Spinal cord (tissue), 10 donors: ENCODE measurements around the gene AFF3. TPM values are rescaled to one million over a fixed set of nuclear protein-coding genes. Genes with fewer than 3 reads are reported as not detected.

Source experiments
- DNase-seq, 6 donors: peaks; one replicate each; pipeline versions ENCODE4 v3.0.0 to v3.0.0-alpha.2; 2013 to 2015; ENCODE audit warnings: low spot score in 6 of 6, low read depth in 4 of 6
- H3K27ac ChIP-seq: one replicate; pipeline ENCODE4 v1.5.1; 2013; ENCODE audit warnings: low read depth, low read length, control low read depth
- H3K27me3 ChIP-seq: one replicate; pipeline ENCODE4 v1.6.1; 2013; ENCODE audit warnings: low read length; ENCODE audit not compliant: control insufficient read depth, insufficient read depth
- H3K36me3 ChIP-seq: one replicate; pipeline ENCODE4 v1.6.1; 2013; ENCODE audit warnings: low read length; ENCODE audit not compliant: control insufficient read depth, insufficient read depth
- H3K4me1 ChIP-seq: one replicate; pipeline ENCODE4 v1.6.1; 2013; ENCODE audit warnings: low read length; ENCODE audit not compliant: control insufficient read depth, insufficient read depth
- H3K4me3 ChIP-seq: one replicate; pipeline ENCODE4 v1.5.1; 2013; ENCODE audit warnings: low read depth, low read length, control low read depth
- H3K9me3 ChIP-seq: one replicate; pipeline ENCODE4 v1.6.1; 2013; ENCODE audit warnings: low read length; ENCODE audit not compliant: control insufficient read depth, insufficient read depth
- WGBS: methylation state at CpG from one replicate; pipeline ENCODE4 v1.1.5; 2013; ENCODE audit warnings: missing lambda C conversion rate; ENCODE audit not compliant: insufficient coverage; 5-methylcytosine and 5-hydroxymethylcytosine counted together
- polyA plus RNA-seq, 2 donors: library from polyadenylated mRNA; unstranded; fragments of 120-200 nt; gene quantifications; one replicate each; pipeline ENCODE4 v1.2.1, GENCODE V29; 2013; ENCODE audit not compliant: insufficient read length in 2 of 2
- total RNA-seq, 2 donors: library from RNA; depleted of rRNA in 1 of 2; stranded (reverse); fragments of 120-200 nt in 1 of 2; fragments of >200 nt in 1 of 2; gene quantifications; one replicate each; pipeline versions ENCODE4 v1.2.3 to v1.2.4, GENCODE V29; 2013 to 2014
- donor health status: healthy.

AFF3 gene
- total and polyA plus RNA-seq, 4 donors, result 31.5 to 44.6 (median 42.4) TPM

DNA sequence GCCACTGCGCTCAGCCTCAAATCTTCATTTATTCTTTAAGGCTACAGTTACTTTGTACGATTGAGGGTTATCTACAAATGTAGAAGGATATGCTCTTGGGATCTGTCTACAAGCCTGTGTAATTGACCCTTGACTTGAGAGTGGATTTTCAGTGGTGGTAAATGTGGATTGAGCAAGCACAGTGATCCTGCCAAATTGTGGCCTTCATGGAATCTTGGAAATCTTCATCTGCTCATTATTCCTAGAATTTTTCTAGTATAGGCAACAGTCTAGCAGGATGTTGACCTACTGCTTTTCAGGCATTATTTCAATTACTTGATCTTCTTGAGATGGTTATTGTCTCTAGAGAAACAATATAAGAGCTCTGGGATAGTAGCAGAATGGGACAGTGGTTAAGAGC, 426.4 kb downstream of the AFF3 start:
- Histone ChIP-seq H3K4me3 (no peak overlapping the region), H3K4me1 (peaks cover 6% of the 10 kb centered on the region), H3K9me3 (no peaks in the 10 kb centered on the region), H3K27me3 (no peaks in the 10 kb centered on the region), H3K27ac (no peak overlapping the region), H3K36me3 (no peaks in the 10 kb centered on the region)
- no peak for DNase-seq
- WGBS, result no CpG with 5 or more reads among the region's 2 CpGs

DNA sequence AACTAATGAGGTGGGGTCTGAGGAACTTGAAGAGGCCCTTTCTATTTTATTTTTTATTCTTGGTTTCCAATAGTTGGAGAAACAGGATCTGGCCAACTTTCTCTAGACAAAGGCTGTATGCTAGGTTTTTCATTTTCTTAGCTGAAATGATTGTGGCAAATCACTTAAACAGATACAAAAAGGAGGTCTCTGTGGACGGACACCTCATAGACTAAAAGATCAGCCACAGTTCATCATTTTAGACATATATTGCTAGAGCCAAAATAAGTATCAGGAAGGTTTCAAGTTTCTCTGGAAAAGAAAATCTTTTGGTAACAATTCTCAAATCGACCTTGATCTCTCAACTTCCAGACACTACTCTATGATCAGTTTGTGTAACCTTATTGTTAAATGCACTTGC, 428.0 kb downstream of the AFF3 start:
- no peak for DNase-seq
- Histone ChIP-seq H3K36me3 (no peaks in the 10 kb centered on the region), H3K4me3 (no peak overlapping the region), H3K27ac (no peak overlapping the region), H3K9me3 (no peaks in the 10 kb centered on the region), H3K4me1 (peaks cover 9% of the 10 kb centered on the region), H3K27me3 (no peaks in the 10 kb centered on the region)
- WGBS, result no CpG with 5 or more reads among the region's 2 CpGs

DNA sequence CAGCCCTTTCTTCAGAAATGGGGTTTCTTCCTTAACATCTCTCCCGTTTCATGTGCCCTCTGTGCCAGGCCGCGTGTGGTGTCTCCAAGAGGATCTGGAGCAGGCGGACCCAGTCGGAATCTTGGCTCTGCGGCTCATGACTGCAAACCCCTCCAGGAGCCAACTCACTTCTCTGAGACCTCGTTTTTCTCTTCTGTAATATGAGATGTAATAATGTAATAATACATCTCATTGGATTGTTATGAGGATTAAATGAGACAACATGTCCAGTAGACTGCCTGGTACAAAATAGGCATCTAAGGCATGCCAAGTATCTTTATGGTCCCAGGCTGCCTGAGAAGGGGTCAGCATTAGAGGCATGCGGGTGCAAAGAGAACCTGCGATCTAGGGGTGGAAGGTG, 431.2 kb downstream of the AFF3 start:
- no peak overlapping the region for H3K4me3 ChIP-seq
- no peaks in the 10 kb centered on the region for H3K36me3 ChIP-seq
- peaks cover 9% of the 10 kb centered on the region for H3K4me1 ChIP-seq
- H3K27ac ChIP-seq, result peak overlapping the region; percentile 15
- H3K9me3 ChIP-seq, result no peaks in the 10 kb centered on the region
- WGBS, result 79% methylated on average over 2 of the region's 9 CpGs
- H3K27me3 ChIP-seq, result no peaks in the 10 kb centered on the region
- DNase-seq, result no peak

DNA sequence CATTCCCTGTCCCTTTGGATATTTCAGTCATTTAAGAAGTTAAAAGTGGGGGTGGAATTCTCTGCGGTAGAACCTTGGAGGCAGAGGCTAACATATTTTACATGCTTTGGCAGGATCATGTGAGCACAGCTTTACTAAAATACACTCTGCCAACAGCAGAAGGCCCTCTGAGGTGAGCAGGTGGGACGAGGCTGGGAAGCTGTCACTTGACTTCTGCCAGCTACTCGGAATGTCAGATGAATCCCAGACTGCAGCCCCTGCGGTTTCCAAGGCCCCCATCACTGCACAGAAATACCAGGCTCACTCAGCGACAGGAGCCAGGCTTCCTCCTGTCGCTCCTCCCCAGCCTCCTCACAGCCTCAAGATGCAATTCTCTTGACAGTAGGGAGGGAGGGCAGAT, 431.7 kb downstream of the AFF3 start:
- H3K27ac ChIP-seq, result peak overlapping the region; percentile 15
- DNase-seq, result peak in 2 of 6 donors; percentile 55 to 93

DNA sequence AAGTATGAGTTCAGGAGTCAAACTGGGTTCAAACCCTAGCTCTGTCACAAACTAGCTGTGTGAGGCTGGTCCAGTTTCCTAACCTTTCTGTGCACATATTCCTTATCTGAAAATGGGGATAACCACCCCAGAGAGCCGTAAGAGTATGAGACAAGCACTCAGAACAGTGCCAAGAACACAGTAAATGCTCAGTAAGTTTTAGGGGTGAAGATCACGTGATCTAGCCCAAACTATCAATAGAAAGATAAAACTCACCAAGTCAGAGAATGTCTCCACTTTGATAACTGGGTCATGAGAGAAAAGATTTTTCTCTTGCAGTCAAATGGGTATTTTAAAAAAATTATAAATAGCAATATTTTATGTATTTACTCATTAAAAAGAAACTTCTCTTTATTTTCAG, 433.2 kb downstream of the AFF3 start:
- H3K36me3 ChIP-seq, result no peaks in the 10 kb centered on the region
- H3K4me1 ChIP-seq, result peaks cover 9% of the 10 kb centered on the region
- WGBS, result no CpG with 5 or more reads among the region's 2 CpGs
- H3K27me3 ChIP-seq, result no peaks in the 10 kb centered on the region
- no peak overlapping the region for H3K27ac ChIP-seq
- DNase-seq, result no peak
- no peaks in the 10 kb centered on the region for H3K9me3 ChIP-seq
- no peak overlapping the region for H3K4me3 ChIP-seq

More for the DNA sequence above, 431.7 kb downstream of the AFF3 start:
- Histone ChIP-seq H3K9me3 (no peaks in the 10 kb centered on the region), H3K36me3 (no peaks in the 10 kb centered on the region), H3K4me3 (no peak overlapping the region), H3K4me1 (peaks cover 9% of the 10 kb centered on the region), H3K27me3 (no peaks in the 10 kb centered on the region)
- WGBS, result 20% methylated on average over 1 of the region's 6 CpGs

DNA sequence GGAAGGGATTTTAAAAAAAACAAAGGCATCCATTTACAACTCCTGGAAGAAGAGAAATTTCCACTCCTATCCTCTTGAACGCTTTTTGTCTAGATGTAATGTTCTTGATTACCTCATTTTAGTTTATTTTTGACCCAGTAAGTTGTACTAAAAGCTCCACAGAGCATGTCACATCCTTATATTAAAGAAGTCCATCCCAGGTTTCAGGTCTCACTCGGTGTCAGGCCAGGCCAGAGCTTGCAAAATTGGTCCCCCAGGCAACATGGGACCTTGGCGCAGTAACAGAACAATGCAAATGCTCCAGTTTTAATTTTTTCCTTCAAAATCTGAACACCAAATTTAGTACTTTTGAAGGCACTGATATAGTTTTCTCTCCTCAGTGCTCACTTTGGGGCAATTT, 434.2 kb downstream of the AFF3 start:
- Histone ChIP-seq H3K9me3 (no peaks in the 10 kb centered on the region), H3K36me3 (no peaks in the 10 kb centered on the region), H3K4me1 (peaks cover 9% of the 10 kb centered on the region), H3K27ac (no peak overlapping the region), H3K27me3 (no peaks in the 10 kb centered on the region), H3K4me3 (no peak overlapping the region)
- DNase-seq, result peak in 2 of 6 donors; percentile 42 to 55
- 40% methylated on average over 1 of the region's 3 CpGs for WGBS

DNA sequence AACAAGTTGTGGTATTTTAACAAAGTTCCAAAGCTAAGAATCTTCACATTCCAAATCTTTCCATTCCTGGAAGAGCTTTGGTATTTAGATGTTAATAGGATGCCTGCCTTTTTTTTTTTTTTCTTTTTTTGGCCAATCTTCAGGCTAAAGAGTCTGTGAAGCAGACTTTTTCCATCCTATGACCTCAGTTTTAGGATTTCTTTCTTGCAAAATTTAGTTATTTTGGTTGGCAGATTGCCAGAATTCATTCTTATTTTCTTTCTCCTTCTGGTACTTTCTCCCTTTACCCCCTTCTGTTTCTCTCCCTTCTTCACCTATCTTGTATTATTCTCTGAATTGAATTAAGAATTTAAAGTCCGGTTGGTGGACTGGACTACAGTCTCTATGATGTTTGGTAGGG, 434.8 kb downstream of the AFF3 start:
- Histone ChIP-seq H3K9me3 (no peaks in the 10 kb centered on the region), H3K4me1 (peaks cover 9% of the 10 kb centered on the region), H3K4me3 (no peak overlapping the region), H3K27me3 (no peaks in the 10 kb centered on the region), H3K36me3 (no peaks in the 10 kb centered on the region), H3K27ac (no peak overlapping the region)
- peak in 1 of 6 donors; percentile 56 for DNase-seq
- no CpG with 5 or more reads among the region's 1 CpG for WGBS

DNA sequence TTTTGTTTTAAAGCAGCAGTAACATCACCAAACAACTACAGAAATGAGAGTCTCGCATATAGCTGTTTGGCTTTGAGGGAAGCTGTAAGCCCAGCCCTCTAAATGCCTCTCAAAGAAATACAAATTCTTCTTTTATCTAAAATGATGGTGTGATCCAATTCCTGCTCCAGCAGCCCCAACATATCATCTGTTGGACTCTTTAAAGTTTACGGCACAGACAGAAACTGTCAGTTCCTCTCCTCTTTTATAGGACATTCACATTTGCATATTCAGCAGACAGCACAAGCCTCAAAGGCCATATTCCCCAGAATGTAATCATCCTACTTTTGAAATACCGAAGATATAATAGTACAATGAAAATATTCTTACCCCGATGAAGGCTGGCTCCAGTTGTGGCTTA, 435.7 kb downstream of the AFF3 start:
- Histone ChIP-seq H3K36me3 (no peaks in the 10 kb centered on the region), H3K27ac (peak overlapping the region; percentile 10), H3K4me3 (no peak overlapping the region), H3K9me3 (no peaks in the 10 kb centered on the region), H3K4me1 (peaks cover 9% of the 10 kb centered on the region), H3K27me3 (no peaks in the 10 kb centered on the region)
- peak in 1 of 6 donors; percentile 74 for DNase-seq
- no CpG with 5 or more reads among the region's 4 CpGs for WGBS

DNA sequence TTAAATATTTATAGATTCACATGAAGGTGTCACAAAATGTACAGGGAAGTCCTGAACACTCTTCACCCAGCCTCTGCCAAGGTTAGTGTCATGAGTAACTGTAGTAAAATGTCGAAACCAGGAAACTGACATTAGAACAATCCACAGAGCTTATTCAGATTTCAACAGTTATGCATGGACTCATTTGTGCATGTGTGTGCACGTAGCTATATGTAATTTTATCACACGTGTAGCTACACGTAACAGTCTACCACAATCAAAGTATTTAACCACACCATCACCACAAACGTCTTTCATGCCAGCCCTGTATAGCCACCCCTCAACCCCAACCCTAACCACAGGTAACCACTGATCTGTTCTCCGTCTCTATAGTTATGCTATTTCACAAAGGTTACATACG, 440.9 kb downstream of the AFF3 start:
- H3K27me3 ChIP-seq, result no peaks in the 10 kb centered on the region
- DNase-seq, result no peak
- H3K27ac ChIP-seq, result no peak overlapping the region
- H3K4me3 ChIP-seq, result no peak overlapping the region
- H3K36me3 ChIP-seq, result no peaks in the 10 kb centered on the region
- H3K9me3 ChIP-seq, result no peaks in the 10 kb centered on the region
- peaks cover 5% of the 10 kb centered on the region for H3K4me1 ChIP-seq
- WGBS, result 95% methylated on average over 4 of the region's 7 CpGs

DNA sequence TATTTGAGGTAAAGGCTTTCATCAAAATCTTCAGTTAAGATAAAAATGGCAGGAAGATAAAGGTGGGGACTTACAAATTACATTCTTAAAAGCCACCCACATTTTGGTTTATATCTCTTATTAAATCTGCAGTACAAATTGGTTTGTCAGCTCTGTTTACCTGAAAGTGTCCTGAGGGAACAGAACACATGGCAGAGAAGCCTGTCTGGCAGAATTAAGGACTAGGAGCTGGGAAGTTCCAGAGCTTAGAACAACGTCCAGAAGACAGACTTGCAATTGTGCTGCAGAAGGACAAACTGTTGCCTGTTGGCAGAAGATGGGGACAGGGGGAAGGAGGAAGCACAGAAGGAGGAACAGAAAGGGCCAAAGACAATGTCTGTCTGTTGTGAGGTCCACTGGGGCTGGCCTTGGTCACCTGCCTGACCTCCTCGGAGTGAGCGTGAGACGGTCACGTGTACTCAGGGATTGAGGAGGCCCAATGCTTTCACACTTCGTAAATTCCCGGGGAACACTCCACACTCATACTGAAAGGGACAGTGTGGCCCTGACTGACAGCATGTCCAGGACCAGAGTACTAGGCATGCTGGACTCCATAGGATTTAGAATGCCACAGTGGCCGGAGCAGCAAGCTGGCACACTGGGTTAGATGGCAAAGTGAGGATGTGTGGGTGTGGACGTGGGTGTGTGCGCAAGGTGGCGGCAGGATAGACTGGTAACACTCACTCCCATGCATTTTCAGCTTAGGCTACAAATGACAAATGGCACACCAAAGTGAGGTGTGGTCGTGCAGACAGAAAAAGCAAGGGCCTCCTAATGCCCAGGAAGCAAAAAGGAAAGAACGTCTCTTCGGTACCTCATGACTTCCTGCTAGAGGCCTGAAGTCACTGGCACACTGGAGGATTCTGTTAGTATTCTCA, 441.6 kb downstream of the AFF3 start:
- Histone ChIP-seq H3K9me3 (no peaks in the 10 kb centered on the region), H3K27ac (no peak overlapping the region), H3K4me3 (no peak overlapping the region), H3K4me1 (peaks cover 5% of the 10 kb centered on the region), H3K27me3 (no peaks in the 10 kb centered on the region), H3K36me3 (no peaks in the 10 kb centered on the region)
- WGBS, result 85% methylated on average over 9 of the region's 14 CpGs
- no peak for DNase-seq
